Activated CD4-positive, CD25-positive, alpha-beta regulatory T cell (primary cell): ENCODE measurements around the gene NEURL1.
A peak's percentile ranks its signal among the peaks of the same experiment; 100 is the strongest.

Source experiments
- DNase-seq, 4 experiments: peaks; one replicate each; lab custom pipeline; 2025; lab: John Stamatoyannopoulos, UW

NEURL1 gene, protein sequence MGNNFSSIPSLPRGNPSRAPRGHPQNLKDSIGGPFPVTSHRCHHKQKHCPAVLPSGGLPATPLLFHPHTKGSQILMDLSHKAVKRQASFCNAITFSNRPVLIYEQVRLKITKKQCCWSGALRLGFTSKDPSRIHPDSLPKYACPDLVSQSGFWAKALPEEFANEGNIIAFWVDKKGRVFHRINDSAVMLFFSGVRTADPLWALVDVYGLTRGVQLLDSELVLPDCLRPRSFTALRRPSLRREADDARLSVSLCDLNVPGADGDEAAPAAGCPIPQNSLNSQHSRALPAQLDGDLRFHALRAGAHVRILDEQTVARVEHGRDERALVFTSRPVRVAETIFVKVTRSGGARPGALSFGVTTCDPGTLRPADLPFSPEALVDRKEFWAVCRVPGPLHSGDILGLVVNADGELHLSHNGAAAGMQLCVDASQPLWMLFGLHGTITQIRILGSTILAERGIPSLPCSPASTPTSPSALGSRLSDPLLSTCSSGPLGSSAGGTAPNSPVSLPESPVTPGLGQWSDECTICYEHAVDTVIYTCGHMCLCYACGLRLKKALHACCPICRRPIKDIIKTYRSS

DNA sequence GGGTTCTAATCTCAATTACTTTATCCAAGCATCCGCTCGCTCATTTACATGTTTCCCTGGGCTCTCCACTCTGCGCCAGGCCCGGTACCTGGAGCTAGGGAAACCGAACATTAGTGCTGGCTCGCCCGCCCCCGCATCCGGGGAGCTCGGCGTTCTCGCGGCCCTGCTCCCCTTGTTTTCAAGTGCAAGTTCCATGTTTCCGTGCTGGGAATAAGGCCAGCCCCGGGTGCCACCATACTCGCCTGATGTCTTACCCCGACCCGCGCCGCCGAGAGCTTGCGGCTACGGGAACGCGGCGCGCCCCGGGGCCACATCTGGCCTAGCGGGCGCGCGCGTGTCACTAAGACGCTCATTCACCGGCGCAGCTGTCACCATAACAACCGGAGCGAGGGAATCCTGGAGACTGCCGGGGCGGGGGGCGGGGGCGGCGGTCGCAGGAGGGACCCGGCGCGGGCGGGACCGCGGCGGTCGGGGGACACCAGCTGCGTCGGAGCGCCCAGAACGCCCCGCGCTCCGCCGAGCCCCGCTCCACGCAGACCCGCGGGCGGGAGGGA, at the start of gene NEURL1:
Gene NEURL1, plus strand, starts transcription at position 344 of the 554 bp plus-strand sequence. CDS start 683 bp downstream, outside the sequence.
- DNase-seq, result no peak

GRCh38 chr10:103444478-103444877, 49.0 kb upstream of the NEURL1 start:
- no peak for DNase-seq

DNA sequence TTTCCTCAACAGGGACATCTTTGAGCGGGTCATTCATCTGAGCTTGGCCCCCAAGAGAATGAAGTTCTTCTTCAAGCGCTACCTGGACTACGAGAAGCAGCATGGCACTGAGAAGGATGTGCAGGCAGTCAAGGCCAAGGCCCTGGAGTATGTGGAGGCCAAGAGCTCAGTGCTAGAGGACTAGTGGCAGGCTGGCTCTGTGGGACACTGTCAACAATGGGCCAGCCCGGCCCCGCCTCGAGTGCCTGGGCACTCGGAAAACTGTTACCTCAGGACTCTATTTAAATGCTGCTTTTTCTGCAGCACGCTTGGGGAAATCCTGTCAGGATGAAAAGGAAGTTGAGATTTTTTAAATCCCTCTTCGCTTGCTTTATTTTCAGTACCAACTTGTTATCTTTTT, 48.1 kb upstream of the NEURL1 start:
- DNase-seq, result no peak

- no peak for DNase-seq
Observed at GRCh38 chr10:103445767-103446567, 47.5 kb upstream of the NEURL1 start.

- DNase-seq, result no peak
Observed at GRCh38 chr10:103447187-103447586, 46.3 kb upstream of the NEURL1 start.

DNA sequence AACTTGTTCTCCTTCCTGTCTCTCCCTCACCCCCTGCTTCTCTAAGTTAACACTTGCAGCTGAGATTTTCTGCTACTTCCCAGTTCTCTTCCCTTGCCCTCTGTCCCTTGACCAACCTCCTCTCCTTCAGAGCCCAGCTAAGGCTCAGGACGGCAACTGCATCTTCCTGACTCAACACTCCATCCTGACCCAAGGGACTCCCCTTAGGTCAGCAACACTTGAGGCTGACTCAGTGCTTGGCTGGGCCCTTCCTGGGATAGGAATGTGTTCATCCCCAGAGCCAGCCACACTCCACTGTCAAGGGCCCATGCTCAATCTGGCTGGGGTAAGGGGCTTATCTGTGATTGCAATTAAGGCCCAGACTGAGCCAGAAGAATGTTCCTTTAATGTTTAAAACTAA, 44.8 kb upstream of the NEURL1 start:
- DNase-seq, result no peak

- DNase-seq, result no peak
Observed at GRCh38 chr10:103449208-103450144, 44.0 kb upstream of the NEURL1 start.

GRCh38 chr10:103450201-103450695, 43.3 kb upstream of the NEURL1 start:
- no peak for DNase-seq

- peak in 3 of 4 experiments; percentile 18 to 29 (median 25) for DNase-seq
Observed at GRCh38 chr10:103451091-103451813, 42.3 kb upstream of the NEURL1 start.

DNA sequence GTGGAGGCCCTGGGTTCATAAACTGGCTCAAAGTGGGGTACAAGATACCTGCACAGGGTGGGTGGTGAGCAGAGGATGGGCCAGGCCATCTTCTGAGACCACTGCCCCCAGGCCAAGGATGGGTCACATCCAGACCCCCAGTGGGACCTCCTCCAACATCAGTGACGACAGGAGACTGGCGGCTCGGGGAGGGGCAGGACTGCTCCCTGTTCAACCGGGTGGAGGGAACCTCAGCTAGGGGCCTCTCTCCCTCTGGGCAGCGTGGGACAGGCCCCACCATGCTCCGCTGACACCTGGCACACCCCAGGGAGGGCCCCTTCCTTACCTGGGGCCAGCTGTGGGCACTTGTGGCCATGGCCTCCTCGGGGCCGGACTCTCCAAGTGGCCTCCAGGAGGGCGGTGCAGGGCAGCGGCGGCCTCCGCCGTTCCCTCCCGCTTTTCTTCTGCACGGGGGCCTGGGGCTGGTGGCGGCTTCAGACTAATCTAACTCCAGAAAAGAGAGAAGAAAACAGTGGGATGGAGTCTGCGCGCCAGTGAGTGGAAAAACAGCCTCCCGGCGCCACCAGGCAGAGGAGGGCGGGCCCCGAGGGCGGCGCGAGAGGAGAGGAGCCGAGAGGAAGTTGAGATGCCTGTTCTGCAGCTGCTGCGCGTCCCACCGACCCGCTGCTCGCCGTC, 41.5 kb upstream of the NEURL1 start, which contains the start of gene CALHM2:
Gene CALHM2, minus strand, starts transcription at position 540 of the 675 bp plus-strand sequence. CDS start 2,429 bp downstream, outside the sequence.
- DNase-seq, result peak; percentile 21 to 38 (median 28)

DNA sequence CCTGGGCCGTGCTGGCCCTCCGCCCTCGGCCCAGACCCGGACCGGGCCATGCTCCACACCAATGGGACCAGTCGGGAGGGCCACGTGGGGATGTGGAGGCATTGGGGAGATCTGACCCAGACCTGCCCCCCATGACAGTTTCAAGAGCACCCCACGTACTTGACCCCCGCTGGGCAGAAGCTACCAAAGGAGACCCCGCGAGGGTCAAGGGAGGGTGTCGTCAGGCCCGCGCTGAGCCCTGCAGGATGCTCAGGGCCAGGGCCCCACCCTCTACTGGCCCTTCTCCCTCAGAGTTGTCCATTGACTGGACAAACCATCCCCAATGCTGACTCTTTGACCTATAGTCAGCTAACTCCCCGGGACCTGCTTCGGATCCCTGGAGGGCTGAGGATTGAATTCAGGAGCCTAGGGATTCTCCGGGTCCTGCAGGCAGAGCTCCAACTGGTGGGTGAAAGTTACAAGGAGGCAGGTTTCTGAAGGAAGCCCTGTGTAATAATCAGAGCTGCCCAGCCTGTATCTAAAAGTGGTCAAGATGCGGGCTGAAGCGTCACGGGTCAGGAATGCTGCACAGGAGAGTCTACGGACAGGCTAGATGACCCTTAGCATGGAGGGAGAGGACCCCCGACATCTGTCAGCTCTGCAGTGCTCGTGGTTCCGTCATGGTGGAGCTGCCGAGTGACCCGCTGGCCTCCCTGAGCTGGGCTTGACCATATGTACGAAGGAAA, 40.8 kb upstream of the NEURL1 start:
- DNase-seq, result no peak

DNA sequence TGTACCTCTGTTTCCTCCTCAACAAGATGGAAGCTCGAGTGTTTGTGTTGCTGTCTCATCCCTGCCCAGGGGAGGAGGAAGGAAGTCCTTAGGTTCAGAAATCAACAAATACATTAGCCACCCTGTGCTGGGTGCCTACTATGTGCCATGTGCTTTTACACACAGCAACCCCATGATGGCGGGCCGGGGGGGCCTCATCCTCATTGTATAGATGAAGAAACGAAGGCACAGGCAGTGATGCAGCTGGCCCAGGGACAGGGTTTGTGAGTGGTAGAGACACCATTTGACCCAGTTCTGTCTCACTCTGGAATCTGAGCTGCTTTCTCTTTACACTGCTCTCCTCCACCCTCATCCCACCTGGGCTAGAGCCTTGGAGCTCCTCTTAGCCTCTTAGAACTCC, 39.5 kb upstream of the NEURL1 start:
- DNase-seq, result no peak

DNA sequence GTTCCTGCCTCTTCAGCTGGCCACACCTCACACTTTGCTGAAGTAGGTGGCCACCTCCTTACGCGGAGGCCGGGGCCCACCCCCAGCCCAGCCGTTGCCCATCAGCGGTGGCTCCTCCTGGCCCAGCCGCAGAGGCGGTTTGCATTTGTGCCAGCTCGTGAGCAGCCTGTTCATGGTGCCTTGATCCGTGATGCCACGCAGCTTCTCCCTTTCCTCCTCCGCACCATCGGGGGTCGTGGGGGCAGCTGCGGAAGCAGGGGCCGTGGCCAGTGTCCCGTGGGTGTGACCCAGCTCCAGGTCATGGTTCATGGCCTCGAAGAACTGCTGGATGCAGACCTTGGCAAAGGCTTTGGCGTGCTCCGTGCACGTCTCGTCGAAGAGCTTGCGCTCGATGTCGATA, 38.3 kb upstream of the NEURL1 start:
- DNase-seq, result no peak

DNA sequence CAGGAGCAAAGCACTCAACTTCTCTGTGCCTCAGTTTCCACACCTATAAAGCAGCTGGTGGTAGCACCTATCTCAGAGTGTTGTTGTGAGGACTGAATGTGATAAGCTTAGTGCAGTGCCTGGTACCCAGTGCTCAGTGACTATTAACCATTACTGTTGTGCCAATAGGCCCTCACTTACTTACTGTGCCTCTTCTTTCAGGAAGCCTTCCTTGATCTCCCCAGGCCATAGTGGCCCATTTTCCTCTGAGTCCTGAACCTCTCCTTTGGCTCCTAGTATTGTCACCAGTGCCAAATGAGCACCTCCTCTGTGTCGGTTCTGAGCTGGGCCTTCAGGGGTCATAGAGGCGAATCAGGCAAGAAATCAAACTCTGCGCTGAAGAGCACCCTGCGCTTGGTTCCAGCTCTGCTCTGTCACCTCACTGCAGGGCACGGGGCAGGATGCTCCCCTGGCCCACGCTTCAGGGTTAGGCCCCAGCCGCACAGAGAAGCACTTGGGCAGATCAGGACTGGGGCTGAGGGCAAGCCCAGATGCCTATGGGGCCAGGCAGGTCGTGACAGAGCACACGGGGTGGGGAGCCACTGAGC, 37.3 kb upstream of the NEURL1 start:
- no peak for DNase-seq

GRCh38 chr10:103457176-103457712, 36.3 kb upstream of the NEURL1 start:
- DNase-seq, result no peak

DNA sequence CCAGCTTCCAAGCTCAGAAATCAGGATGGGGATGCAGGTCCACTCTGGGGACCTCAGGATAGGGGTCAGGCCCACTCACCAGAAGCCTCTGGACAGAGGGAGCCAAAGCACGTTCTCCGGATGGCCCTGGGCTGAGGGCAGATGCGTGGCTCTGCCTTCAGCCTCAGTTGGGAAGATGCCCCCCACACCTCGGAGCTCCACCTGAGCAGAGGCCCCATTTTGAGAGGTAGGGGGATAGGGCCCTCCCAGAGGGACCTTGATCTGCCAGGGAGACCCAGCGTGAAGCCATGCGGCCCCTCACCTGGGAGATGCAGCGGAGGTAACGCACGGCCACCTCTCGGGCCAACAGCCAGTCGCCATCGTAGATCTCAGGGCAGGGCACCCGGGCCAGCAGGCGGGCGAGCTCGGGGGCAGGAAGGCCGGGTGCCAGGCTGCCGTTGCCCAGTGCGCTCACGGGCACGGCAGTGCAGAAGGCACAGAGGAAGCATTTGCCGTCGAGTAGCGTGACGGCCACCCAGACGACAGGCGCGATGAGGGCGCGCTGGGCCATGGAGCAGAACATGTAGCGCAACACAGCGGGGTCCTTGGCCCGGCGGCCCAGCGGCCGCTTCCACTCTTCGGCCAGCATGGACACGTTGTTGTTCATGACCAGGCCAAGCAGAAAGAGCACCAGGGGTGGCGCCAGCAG, 35.5 kb upstream of the NEURL1 start:
- DNase-seq, result no peak

- DNase-seq, result no peak
Observed at GRCh38 chr10:103458720-103459119, 34.8 kb upstream of the NEURL1 start, which contains the start of gene CALHM1. Gene CALHM1, minus strand, starts transcription at chr10:103458900. Its CDS starts 149 bp downstream, at chr10:103458751.

DNA sequence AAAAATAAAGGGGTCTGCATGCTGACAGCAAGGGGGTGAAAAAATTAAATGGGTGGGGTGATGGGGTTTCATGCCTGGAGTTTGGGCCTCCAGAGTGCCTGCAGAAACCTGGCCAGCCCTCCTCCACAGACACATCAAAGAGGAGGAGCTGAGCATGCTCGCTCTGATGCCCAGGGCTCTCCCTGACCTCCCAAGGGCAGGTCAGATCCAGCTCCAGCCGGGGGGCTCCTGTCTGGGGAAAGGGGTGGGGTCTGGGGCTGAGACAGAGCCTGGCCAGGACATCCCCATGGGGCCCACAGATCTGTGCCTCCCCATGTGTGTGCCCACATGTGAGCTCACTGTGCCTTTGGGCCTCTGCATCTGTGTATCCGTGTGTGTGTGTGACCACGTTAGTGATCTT, 33.9 kb upstream of the NEURL1 start:
- DNase-seq, result no peak
